GM19452 (cell line): ENCODE measurements around the gene CTU2.
"Not testable (repeated sequence)": the region's sequence is repeated elsewhere in the genome, so short reads cannot be mapped to it uniquely, and the experiment has no call there.

Experiments used
- ATAC-seq: cut with Tn5 transposase; IDR thresholded peaks from one replicate; pipeline ENCODE4 v1.9.1; 2021; ENCODE audit not compliant: unreplicated experiment

CTU2 gene

GRCh38 chr16:88706229-88706964 lies at the start of gene CTU2, which contains the start of gene RNF166:
Gene CTU2, plus strand, starts transcription at chr16:88706503. Its CDS starts 28 bp downstream, at chr16:88706531.
Gene RNF166, minus strand, starts transcription at chr16:88706408. Its CDS starts 83 bp downstream, at chr16:88706325.
- ATAC-seq, result peak; percentile 57

- ATAC-seq, result no peak
These were observed 48.9 kb upstream of the CTU2 start for GRCh38 chr16:88657371-88657770.

GRCh38 chr16:88658714-88659113 lies 47.6 kb upstream of the CTU2 start:
- no peak for ATAC-seq

GRCh38 chr16:88659160-88659559 lies 47.1 kb upstream of the CTU2 start:
- no peak for ATAC-seq

- no peak for ATAC-seq
These were observed 44.8 kb upstream of the CTU2 start for GRCh38 chr16:88661468-88661867.

GRCh38 chr16:88662222-88662842 lies 44.0 kb upstream of the CTU2 start:
- ATAC-seq, result no peak

GRCh38 chr16:88662843-88663606 lies 43.3 kb upstream of the CTU2 start, which contains the start of gene MVD:
Gene MVD, minus strand, starts transcription at chr16:88663091. Its CDS starts 11 bp downstream, at chr16:88663080.
- ATAC-seq, result peak; percentile 95

GRCh38 chr16:88665148-88665547 lies 41.2 kb upstream of the CTU2 start:
- no peak for ATAC-seq

- ATAC-seq, result no peak
These were observed 40.7 kb upstream of the CTU2 start for GRCh38 chr16:88665570-88665969.

GRCh38 chr16:88667461-88667860 lies 38.8 kb upstream of the CTU2 start:
- ATAC-seq, result no peak

GRCh38 chr16:88669493-88669892 lies 36.8 kb upstream of the CTU2 start:
- ATAC-seq, result not testable (repeated sequence)

GRCh38 chr16:88669980-88670379 lies 36.3 kb upstream of the CTU2 start:
- ATAC-seq, result no peak

GRCh38 chr16:88671806-88672205 lies 34.5 kb upstream of the CTU2 start:
- ATAC-seq, result no peak

GRCh38 chr16:88672776-88673175 lies 33.5 kb upstream of the CTU2 start:
- ATAC-seq, result no peak

GRCh38 chr16:88673716-88674379 lies 32.5 kb upstream of the CTU2 start:
- no peak for ATAC-seq

- no peak for ATAC-seq
These were observed 29.6 kb upstream of the CTU2 start for GRCh38 chr16:88676502-88677242.

GRCh38 chr16:88677721-88678120 lies 28.6 kb upstream of the CTU2 start:
- no peak for ATAC-seq

GRCh38 chr16:88678224-88678979 lies 27.9 kb upstream of the CTU2 start:
- no peak for ATAC-seq

- ATAC-seq, result no peak
These were observed 25.7 kb upstream of the CTU2 start for GRCh38 chr16:88680554-88681083.
